H1 (cell line): ENCODE data around the gene USF1. TPM values are rescaled to one million over a fixed set of nuclear protein-coding genes. Genes with fewer than 3 reads are reported as not detected.
A peak's percentile ranks its signal among the peaks of the same experiment; 100 is the strongest.

Experiments used
- CTCF ChIA-PET: fragments of 300-600 bp; sonication (Branson Sonifier 250); formaldehyde crosslinking; loops from one replicate; lab custom pipeline; 2021; ENCODE audit not compliant: partially characterized antibody; lab: Charles Lee
- POLR2A ChIA-PET: fragments of 300-600 bp; sonication (Branson Sonifier 250); formaldehyde crosslinking; loops from one replicate; lab custom pipeline; 2021; ENCODE audit warnings: inconsistent platforms; ENCODE audit not compliant: partially characterized antibody; lab: Charles Lee
- DNase-seq, 2 experiments: peaks; one replicate each; pipeline versions ENCODE4 v3.0.0 to v3.0.0-alpha.2; 2010 to 2022; ENCODE audit warnings: low spot score in 2 of 2, low read depth in 1 of 2, mixed read lengths in 1 of 2
- FAIRE-seq: peaks from 2 replicates; lab custom pipeline; 2011; peaks lifted over from hg19 to GRCh38; lab: Jason Lieb, UNC
- H2AFZ ChIP-seq: 2 replicates; pipeline ENCODE4 v1.8.1; 2012; ENCODE audit warnings: low read length, inconsistent platforms
- H2AK5ac ChIP-seq: 2 replicates; pipeline ENCODE4 v1.6.1; 2013; ENCODE audit warnings: low read depth, low read length
- H2BK120ac ChIP-seq: replicated peaks from 2 replicates; pipeline ENCODE3; 2013; ENCODE audit warnings: low read depth, low read length, inconsistent platforms
- H2BK12ac ChIP-seq: 2 replicates; pipeline ENCODE4 v1.6.1; 2013; ENCODE audit warnings: low read depth, low read length
- H2BK15ac ChIP-seq: 2 replicates; pipeline ENCODE4 v1.6.1; 2013; ENCODE audit warnings: low read length
- H2BK20ac ChIP-seq: 2 replicates; pipeline ENCODE4 v1.6.1; 2013; ENCODE audit warnings: low read length
- H2BK5ac ChIP-seq: 2 replicates; pipeline ENCODE4 v1.6.1; 2013; ENCODE audit warnings: low read depth, low read length
- H3K14ac ChIP-seq: 2 replicates; pipeline ENCODE4 v1.6.1; 2013; ENCODE audit warnings: inconsistent platforms; ENCODE audit not compliant: insufficient read length
- H3K18ac ChIP-seq: 2 replicates; pipeline ENCODE4 v1.6.1; 2013; ENCODE audit warnings: low read length; ENCODE audit errors: extremely low read depth
- H3K23ac ChIP-seq: 2 replicates; pipeline ENCODE4 v1.6.1; 2013; ENCODE audit warnings: inconsistent platforms; ENCODE audit not compliant: insufficient read length
- H3K23me2 ChIP-seq: 2 replicates; pipeline ENCODE4 v1.6.1; 2013; ENCODE audit warnings: low read depth, low read length
- H3K27ac ChIP-seq: 2 replicates; pipeline ENCODE4 v1.6.1; 2011; ENCODE audit warnings: low read depth, low read length, inconsistent platforms
- H3K27me3 ChIP-seq, 4 experiments: replicated peaks in 1 of 4; 1 replicate in 1 of 4; 2 replicates in 3 of 4; pipeline versions ENCODE4 v1.6.1 to v1.8.1; 2011 to 2013; ENCODE audit warnings: low read length in 3 of 4, mild to moderate bottlenecking in 3 of 4, inconsistent platforms in 2 of 4, mixed read lengths in 2 of 4, moderate library complexity in 1 of 4; ENCODE audit not compliant: control insufficient read depth in 3 of 4, insufficient read depth in 3 of 4; ENCODE audit errors: extremely low read depth in 1 of 4
- H3K36me3 ChIP-seq, 4 experiments: 2 replicates each; pipeline versions ENCODE4 v1.6.1 to v1.8.1; 2011 to 2013; ENCODE audit warnings: mild to moderate bottlenecking in 4 of 4, low read length in 3 of 4, moderate library complexity in 2 of 4, control low read depth in 1 of 4, inconsistent platforms in 1 of 4; ENCODE audit not compliant: insufficient read depth in 4 of 4, control insufficient read depth in 2 of 4
- H3K4ac ChIP-seq: replicated peaks from 2 replicates; pipeline ENCODE3; 2013; ENCODE audit warnings: low read length, low read depth, mixed read lengths, inconsistent platforms; ENCODE audit not compliant: insufficient read length
- H3K4me1 ChIP-seq, 4 experiments: replicated peaks in 1 of 4; 1 replicate in 1 of 4; 2 replicates in 3 of 4; pipeline versions ENCODE4 v1.6.1 to v1.8.1; 2011 to 2013; ENCODE audit warnings: low read length in 3 of 4, inconsistent platforms in 2 of 4, mixed read lengths in 1 of 4; ENCODE audit not compliant: insufficient read depth in 4 of 4, control insufficient read depth in 3 of 4
- H3K4me2 ChIP-seq, 2 experiments: 2 replicates each; pipeline versions ENCODE4 v1.6.1 to v1.8.1; 2011 to 2013; ENCODE audit warnings: low read depth in 2 of 2, low read length in 2 of 2, control low read depth in 1 of 2, inconsistent platforms in 1 of 2, mild to moderate bottlenecking in 1 of 2; ENCODE audit not compliant: insufficient read depth in 1 of 2
- H3K4me3 ChIP-seq, 4 experiments: fragments of 200-600, 300-600 bp in 1 of 4; sonication (generic), shearing (Covaris generic), sonication (Bioruptor Twin) in 1 of 4; 2 replicates each; pipeline versions ENCODE4 v1.5.1 to v1.8.1; 2011 to 2016; ENCODE audit warnings: low read length in 4 of 4, low read depth in 3 of 4, control low read depth in 2 of 4, inconsistent platforms in 2 of 4, mild to moderate bottlenecking in 2 of 4, mixed read lengths in 1 of 4, moderate library complexity in 1 of 4; ENCODE audit not compliant: insufficient read depth in 2 of 4; ENCODE audit errors: extremely low read depth in 1 of 4
- H3K56ac ChIP-seq: replicated peaks from 2 replicates; pipeline ENCODE3; 2013; ENCODE audit warnings: low read depth, mild to moderate bottlenecking, mixed read lengths, low read length, inconsistent platforms; ENCODE audit not compliant: insufficient read length
- H3K79me1 ChIP-seq: 2 replicates; pipeline ENCODE4 v1.6.1; 2013; ENCODE audit warnings: low read depth, low read length, control low read depth
- H3K79me2 ChIP-seq, 2 experiments: 2 replicates each; pipeline versions ENCODE4 v1.6.1 to v1.8.1; 2012 to 2013; ENCODE audit warnings: low read length in 2 of 2, mild to moderate bottlenecking in 2 of 2, inconsistent platforms in 1 of 2; ENCODE audit not compliant: insufficient read depth in 2 of 2, control insufficient read depth in 1 of 2
- H3K9ac ChIP-seq, 4 experiments: replicated peaks in 1 of 4; 1 replicate in 1 of 4; 2 replicates in 3 of 4; pipeline versions ENCODE4 v1.6.1 to v1.8.1; 2011 to 2013; ENCODE audit warnings: low read depth in 3 of 4, low read length in 3 of 4, control low read depth in 2 of 4, mild to moderate bottlenecking in 2 of 4, moderate library complexity in 2 of 4, inconsistent platforms in 1 of 4; ENCODE audit errors: extremely low read depth in 1 of 4
- H3K9me3 ChIP-seq, 2 experiments: 2 replicates each; pipeline versions ENCODE4 v1.6.1 to v1.8.1; 2012 to 2013; ENCODE audit warnings: mild to moderate bottlenecking in 2 of 2, moderate library complexity in 2 of 2, control low read depth in 1 of 2, inconsistent platforms in 1 of 2, low read depth in 1 of 2, low read length in 1 of 2, mixed read lengths in 1 of 2; ENCODE audit not compliant: insufficient read depth in 2 of 2
- H4K20me1 ChIP-seq, 2 experiments: replicated peaks in 1 of 2; 2 replicates each; pipeline versions ENCODE3 to v1.8.1; 2011 to 2013; ENCODE audit warnings: inconsistent platforms in 2 of 2, low read length in 2 of 2, mild to moderate bottlenecking in 1 of 2; ENCODE audit not compliant: insufficient read depth in 2 of 2, control insufficient read depth in 1 of 2
- H4K5ac ChIP-seq: 2 replicates; pipeline ENCODE4 v1.6.1; 2013; ENCODE audit warnings: low read length, low read depth, mixed read lengths, inconsistent platforms; ENCODE audit not compliant: insufficient read length
- H4K8ac ChIP-seq: 2 replicates; pipeline ENCODE4 v1.8.0; 2013; ENCODE audit warnings: mild to moderate bottlenecking, moderate library complexity, low read length, inconsistent platforms; ENCODE audit not compliant: insufficient read depth; ENCODE audit errors: extremely low read depth
- H4K91ac ChIP-seq: replicated peaks from 2 replicates; pipeline ENCODE3; 2013; ENCODE audit warnings: low read length, mixed read lengths, inconsistent platforms; ENCODE audit not compliant: insufficient read length
- POLR2AphosphoS5 ChIP-seq: IDR thresholded peaks from 2 replicates; pipeline ENCODE4 v1.6.1; 2011; ENCODE audit warnings: low read depth, low read length
- RNF2 ChIP-seq: fragments of 200-900, 300-1000 bp; sonication (generic); IDR thresholded peaks from 2 replicates; pipeline ENCODE4 v1.7.1; 2016; ENCODE audit warnings: borderline replicate concordance, low read depth, mild to moderate bottlenecking, antibody characterized with exemption, low read length; ENCODE audit not compliant: poor library complexity, severe bottlenecking; ENCODE audit errors: missing control alignments
- WGBS, 2 experiments: shearing (Covaris generic) in 1 of 2; methylation state at CpG; one replicate each; pipeline versions ENCODE4 v1.1.6 to v1.1.7; 2013 to 2015; ENCODE audit warnings: low lambda C conversion rate in 2 of 2, mixed read lengths in 2 of 2, inconsistent platforms in 1 of 2, low coverage in 1 of 2, missing lambda C conversion rate in 1 of 2; ENCODE audit not compliant: insufficient replicate concordance in 2 of 2, insufficient coverage in 1 of 2, insufficient read length in 1 of 2; ENCODE audit errors: extremely low coverage in 1 of 2, missing lambda C conversion rate in 1 of 2; 5-methylcytosine and 5-hydroxymethylcytosine counted together
- polyA plus RNA-seq, 7 experiments: library from polyadenylated mRNA; depleted of rRNA in 3 of 7; stranded (reverse) in 5 of 7; unstranded in 2 of 7; fragments of >200 nt in 5 of 7; fragments of 200-250 nt in 2 of 7; gene quantifications; 1 replicate in 5 of 7; 2 replicates in 1 of 7; 4 replicates in 1 of 7; pipeline versions ENCODE4 v1.2.1 to v1.2.3, GENCODE V29; 2011 to 2013; ENCODE audit warnings: missing spikeins in 2 of 7, mixed read lengths in 2 of 7
- total RNA-seq: library from RNA; stranded (reverse); fragmentation: NEBNext Ultra II Directional; extraction: Animal tissue kit (Norgen Biotek cat#: 25700); gene quantifications from 2 replicates; pipeline ENCODE4 v1.2.1, GENCODE V29; 2021

The USF1 gene
- total and polyA plus RNA-seq, 2 of the 8 experiments (the other 6 are each of a cell fraction or from before 2014, with no cell fraction given) = 45.7 to 68.9 TPM

- no peaks in the 10 kb centered on the region for H4K20me1 ChIP-seq
- no peak overlapping the region for H2AFZ ChIP-seq
- peak overlapping the region in 2 of 4 experiments; percentile 92 to 100; a peak in 2 of 7 replicates for H3K9ac ChIP-seq
- H4K5ac ChIP-seq = peak overlapping the region; percentile 21
- no peak for FAIRE-seq
- no peak overlapping the region for H2BK20ac ChIP-seq
- no peak overlapping the region for H2AK5ac ChIP-seq
- peaks cover 0 to 20% of the 10 kb centered on the region in 2 experiments; a peak in 2 of 4 replicates for H3K79me2 ChIP-seq
- no peak overlapping the region for H3K14ac ChIP-seq
- H3K36me3 ChIP-seq = peaks cover 9 to 14% (median 11%) of the 10 kb centered on the region in 4 experiments; a peak in 5 of 8 replicates
- peak overlapping the region; percentile 85 to 100 for H3K4me2 ChIP-seq
- peaks cover 0 to 4% (median 1%) of the 10 kb centered on the region in 4 experiments; a peak in 2 of 7 replicates for H3K4me1 ChIP-seq
- peaks cover 0 to 17% (median 8%) of the 10 kb centered on the region in 4 experiments; a peak in 6 of 7 replicates for H3K27me3 ChIP-seq
- no peak overlapping the region for H4K8ac ChIP-seq
- CTCF ChIA-PET = interaction anchor here (0.7 to 4.1 kb wide), 10 partner anchors 8 to 243 kb away, joined by 3 to 26 read pairs (median 5); partner anchors contain the start of gene KLHDC9
- H4K91ac ChIP-seq = peak overlapping the region; percentile 9
- no peak overlapping the region; the same call in 1 of the 2 replicates for H2BK12ac ChIP-seq
- H3K18ac ChIP-seq = no peak overlapping the region
- no peak overlapping the region for H3K56ac ChIP-seq
- H2BK15ac ChIP-seq = no peak overlapping the region
- peaks cover 7% of the 10 kb centered on the region for H3K23me2 ChIP-seq
- no peak overlapping the region for H3K4ac ChIP-seq
- no peak overlapping the region for H2BK120ac ChIP-seq
- no peak for DNase-seq
- no peak overlapping the region; the same call in 1 of the 2 replicates for H2BK5ac ChIP-seq
- POLR2A ChIA-PET = interaction anchor here (0.6 to 4.0 kb wide), 21 partner anchors 8 to 372 kb away, joined by 3 to 28 read pairs (median 6); partner anchors contain the start of genes ARHGAP30, DEDD, F11R and KLHDC9
- peak overlapping the region; percentile 97 for H3K27ac ChIP-seq
- 0 out of 2 replicates have a peak, but pooled peaks have one; percentile 32 for TF ChIP-seq POLR2AphosphoS5
- TF ChIP-seq RNF2 = no peak
- TF ChIP-seq, all 59 proteins: peak for 1
- Histone ChIP-seq H3K79me1 (peaks cover 7% of the 10 kb centered on the region), H3K4me3 (peak overlapping the region; percentile 75 to 98 (median 87); a peak in 7 of 8 replicates), H3K9me3 (peaks cover 0 to 12% of the 10 kb centered on the region in 2 experiments; a peak in 1 of 4 replicates), H3K23ac (no peak overlapping the region)
- WGBS, 2 experiments = 85% methylated on average over 2 of the region's 2 CpGs; no CpG with 5 or more reads in 1 of the 2 experiments
Measured at GRCh38 chr1:161046605-161047228, 940 bp upstream of the USF1 start.
